Liver (tissue), 3 donors: ENCODE results near the gene GRIN2A.

Source experiments
- EGR1 ChIP-seq, 2 donors: IDR thresholded peaks; 2 replicates each; pipeline ENCODE4 v1.6.1; 2016 to 2018; ENCODE audit warnings: antibody characterized with exemption in 2 of 2, low read depth in 2 of 2
- GABPA ChIP-seq, 2 donors: IDR thresholded peaks in 1 of 2; conservative IDR thresholded peaks in 1 of 2; 2 replicates each; pipeline ENCODE4 v1.6.1; 2016; ENCODE audit warnings: antibody characterized with exemption in 2 of 2, mild to moderate bottlenecking in 1 of 2, moderate library complexity in 1 of 2
- JUND ChIP-seq, 2 donors: IDR thresholded peaks; 2 replicates each; pipeline ENCODE4 v1.6.1; 2016; ENCODE audit warnings: antibody characterized with exemption in 2 of 2
- SP1 ChIP-seq: IDR thresholded peaks from 2 replicates; pipeline ENCODE4 v1.6.1; 2018; ENCODE audit warnings: antibody characterized with exemption, mild to moderate bottlenecking
- TAF1 ChIP-seq: conservative IDR thresholded peaks from 2 replicates; pipeline ENCODE4 v1.6.1; 2016; ENCODE audit warnings: antibody characterized with exemption, mild to moderate bottlenecking
- YY1 ChIP-seq: IDR thresholded peaks from 2 replicates; pipeline ENCODE4 v1.6.1; 2016; ENCODE audit warnings: antibody characterized with exemption, mild to moderate bottlenecking
- TF ChIP-seq, protein P1 (sequence below): fragments of 150-350 bp; IDR thresholded peaks from 2 replicates; pipeline ENCODE4 v1.5.1; 2017; ENCODE audit warnings: improper control_type of control experiment, low read depth, low read length; ENCODE audit not compliant: missing input control
- TF ChIP-seq, protein P2 (sequence below): IDR thresholded peaks from 2 replicates; pipeline ENCODE4 v1.6.1; 2016; ENCODE audit warnings: antibody characterized with exemption, mild to moderate bottlenecking
- TF ChIP-seq, protein P3 (sequence below): IDR thresholded peaks from 2 replicates; pipeline ENCODE4 v1.6.1; 2016; ENCODE audit warnings: antibody characterized with exemption
- TF ChIP-seq, protein P4 (sequence below): IDR thresholded peaks from 2 replicates; pipeline ENCODE4 v1.6.1; 2016; ENCODE audit warnings: antibody characterized with exemption
- TF ChIP-seq, protein P5 (sequence below): IDR thresholded peaks from 2 replicates; pipeline ENCODE4 v1.6.1; 2016; ENCODE audit warnings: antibody characterized with exemption
- donor health status: healthy.
- donor health status: healthy.

DNA sequence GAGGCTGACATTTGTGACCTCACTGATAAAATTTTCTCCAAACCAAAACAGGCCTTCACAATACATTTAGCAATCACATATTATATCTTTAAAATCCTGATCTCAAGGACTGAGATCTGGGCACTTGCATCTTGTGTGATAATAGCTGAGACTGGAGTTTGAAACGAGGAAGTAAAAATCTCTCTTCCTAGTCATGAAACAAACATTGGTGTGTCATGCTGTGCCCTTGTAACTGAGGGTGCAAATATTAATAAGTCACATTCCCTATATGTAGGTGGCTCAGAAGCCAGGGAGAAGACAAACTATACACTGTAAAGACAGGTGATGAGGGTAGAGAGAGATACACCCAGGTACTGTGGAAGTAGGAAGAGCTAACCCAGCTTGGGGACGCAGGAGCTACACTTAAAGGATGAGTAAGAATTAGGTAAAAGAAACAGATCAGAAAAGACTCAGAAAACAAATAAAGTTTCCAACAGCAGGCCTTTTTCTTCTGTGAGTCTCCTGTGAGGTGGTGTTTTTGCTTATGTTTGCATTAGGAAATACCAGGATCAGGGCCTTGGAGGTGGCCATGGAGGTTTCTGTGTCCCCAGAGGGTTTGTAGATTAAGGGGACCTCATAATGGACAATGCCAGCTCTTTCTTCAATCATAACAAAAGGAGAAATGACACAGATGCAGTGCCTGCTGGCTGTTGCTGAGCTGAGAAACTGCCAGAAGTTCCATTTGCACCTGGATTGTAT is 335.7 kb downstream of the GRIN2A start:
- TF ChIP-seq, protein P1, sequence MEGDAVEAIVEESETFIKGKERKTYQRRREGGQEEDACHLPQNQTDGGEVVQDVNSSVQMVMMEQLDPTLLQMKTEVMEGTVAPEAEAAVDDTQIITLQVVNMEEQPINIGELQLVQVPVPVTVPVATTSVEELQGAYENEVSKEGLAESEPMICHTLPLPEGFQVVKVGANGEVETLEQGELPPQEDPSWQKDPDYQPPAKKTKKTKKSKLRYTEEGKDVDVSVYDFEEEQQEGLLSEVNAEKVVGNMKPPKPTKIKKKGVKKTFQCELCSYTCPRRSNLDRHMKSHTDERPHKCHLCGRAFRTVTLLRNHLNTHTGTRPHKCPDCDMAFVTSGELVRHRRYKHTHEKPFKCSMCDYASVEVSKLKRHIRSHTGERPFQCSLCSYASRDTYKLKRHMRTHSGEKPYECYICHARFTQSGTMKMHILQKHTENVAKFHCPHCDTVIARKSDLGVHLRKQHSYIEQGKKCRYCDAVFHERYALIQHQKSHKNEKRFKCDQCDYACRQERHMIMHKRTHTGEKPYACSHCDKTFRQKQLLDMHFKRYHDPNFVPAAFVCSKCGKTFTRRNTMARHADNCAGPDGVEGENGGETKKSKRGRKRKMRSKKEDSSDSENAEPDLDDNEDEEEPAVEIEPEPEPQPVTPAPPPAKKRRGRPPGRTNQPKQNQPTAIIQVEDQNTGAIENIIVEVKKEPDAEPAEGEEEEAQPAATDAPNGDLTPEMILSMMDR, result no peak
- TF ChIP-seq, protein P2, sequence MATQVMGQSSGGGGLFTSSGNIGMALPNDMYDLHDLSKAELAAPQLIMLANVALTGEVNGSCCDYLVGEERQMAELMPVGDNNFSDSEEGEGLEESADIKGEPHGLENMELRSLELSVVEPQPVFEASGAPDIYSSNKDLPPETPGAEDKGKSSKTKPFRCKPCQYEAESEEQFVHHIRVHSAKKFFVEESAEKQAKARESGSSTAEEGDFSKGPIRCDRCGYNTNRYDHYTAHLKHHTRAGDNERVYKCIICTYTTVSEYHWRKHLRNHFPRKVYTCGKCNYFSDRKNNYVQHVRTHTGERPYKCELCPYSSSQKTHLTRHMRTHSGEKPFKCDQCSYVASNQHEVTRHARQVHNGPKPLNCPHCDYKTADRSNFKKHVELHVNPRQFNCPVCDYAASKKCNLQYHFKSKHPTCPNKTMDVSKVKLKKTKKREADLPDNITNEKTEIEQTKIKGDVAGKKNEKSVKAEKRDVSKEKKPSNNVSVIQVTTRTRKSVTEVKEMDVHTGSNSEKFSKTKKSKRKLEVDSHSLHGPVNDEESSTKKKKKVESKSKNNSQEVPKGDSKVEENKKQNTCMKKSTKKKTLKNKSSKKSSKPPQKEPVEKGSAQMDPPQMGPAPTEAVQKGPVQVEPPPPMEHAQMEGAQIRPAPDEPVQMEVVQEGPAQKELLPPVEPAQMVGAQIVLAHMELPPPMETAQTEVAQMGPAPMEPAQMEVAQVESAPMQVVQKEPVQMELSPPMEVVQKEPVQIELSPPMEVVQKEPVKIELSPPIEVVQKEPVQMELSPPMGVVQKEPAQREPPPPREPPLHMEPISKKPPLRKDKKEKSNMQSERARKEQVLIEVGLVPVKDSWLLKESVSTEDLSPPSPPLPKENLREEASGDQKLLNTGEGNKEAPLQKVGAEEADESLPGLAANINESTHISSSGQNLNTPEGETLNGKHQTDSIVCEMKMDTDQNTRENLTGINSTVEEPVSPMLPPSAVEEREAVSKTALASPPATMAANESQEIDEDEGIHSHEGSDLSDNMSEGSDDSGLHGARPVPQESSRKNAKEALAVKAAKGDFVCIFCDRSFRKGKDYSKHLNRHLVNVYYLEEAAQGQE, result no peak
- TF ChIP-seq, protein P3, sequence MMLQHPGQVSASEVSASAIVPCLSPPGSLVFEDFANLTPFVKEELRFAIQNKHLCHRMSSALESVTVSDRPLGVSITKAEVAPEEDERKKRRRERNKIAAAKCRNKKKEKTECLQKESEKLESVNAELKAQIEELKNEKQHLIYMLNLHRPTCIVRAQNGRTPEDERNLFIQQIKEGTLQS, result no peak
- no peak for TF ChIP-seq JUND (IDR thresholded peaks at IDR 0.05)
- TF ChIP-seq, protein P4, sequence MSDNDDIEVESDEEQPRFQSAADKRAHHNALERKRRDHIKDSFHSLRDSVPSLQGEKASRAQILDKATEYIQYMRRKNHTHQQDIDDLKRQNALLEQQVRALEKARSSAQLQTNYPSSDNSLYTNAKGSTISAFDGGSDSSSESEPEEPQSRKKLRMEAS, result no peak
- TF ChIP-seq, protein P5, sequence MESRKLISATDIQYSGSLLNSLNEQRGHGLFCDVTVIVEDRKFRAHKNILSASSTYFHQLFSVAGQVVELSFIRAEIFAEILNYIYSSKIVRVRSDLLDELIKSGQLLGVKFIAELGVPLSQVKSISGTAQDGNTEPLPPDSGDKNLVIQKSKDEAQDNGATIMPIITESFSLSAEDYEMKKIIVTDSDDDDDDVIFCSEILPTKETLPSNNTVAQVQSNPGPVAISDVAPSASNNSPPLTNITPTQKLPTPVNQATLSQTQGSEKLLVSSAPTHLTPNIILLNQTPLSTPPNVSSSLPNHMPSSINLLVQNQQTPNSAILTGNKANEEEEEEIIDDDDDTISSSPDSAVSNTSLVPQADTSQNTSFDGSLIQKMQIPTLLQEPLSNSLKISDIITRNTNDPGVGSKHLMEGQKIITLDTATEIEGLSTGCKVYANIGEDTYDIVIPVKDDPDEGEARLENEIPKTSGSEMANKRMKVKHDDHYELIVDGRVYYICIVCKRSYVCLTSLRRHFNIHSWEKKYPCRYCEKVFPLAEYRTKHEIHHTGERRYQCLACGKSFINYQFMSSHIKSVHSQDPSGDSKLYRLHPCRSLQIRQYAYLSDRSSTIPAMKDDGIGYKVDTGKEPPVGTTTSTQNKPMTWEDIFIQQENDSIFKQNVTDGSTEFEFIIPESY, result no peak
- TF ChIP-seq TAF1, result no peak
- no peak for TF ChIP-seq YY1
- TF ChIP-seq SP1, result no peak
- no peak for TF ChIP-seq GABPA (IDR thresholded peaks at IDR 0.05 in 1 of 2, conservative IDR thresholded peaks at IDR 0.05 in 1 of 2)
- no peak for TF ChIP-seq EGR1 (IDR thresholded peaks at IDR 0.05; ENCODE audit: low read depth in 2 of 2)
